Adipocyte (in vitro differentiated cells): ENCODE data around the gene CERT1.
A peak's percentile ranks its signal among the peaks of the same experiment; 100 is the strongest.

Experiments
- DNase-seq: peaks from one replicate; pipeline ENCODE4 v3.0.0-alpha.2; 2015; ENCODE audit warnings: low read depth
- H3K27me3 ChIP-seq: replicated peaks from 2 replicates; pipeline ENCODE4 v1.7.0; 2013; ENCODE audit warnings: mild to moderate bottlenecking, low read length, moderate library complexity; ENCODE audit not compliant: control insufficient read depth, insufficient read depth
- H3K36me3 ChIP-seq: 2 replicates; pipeline ENCODE4 v1.7.0; 2013; ENCODE audit warnings: low read length, mild to moderate bottlenecking, moderate library complexity; ENCODE audit not compliant: control insufficient read depth, insufficient read depth, severe bottlenecking
- H3K4me1 ChIP-seq: 2 replicates; pipeline ENCODE4 v1.7.0; 2013; ENCODE audit warnings: mild to moderate bottlenecking, low read length, moderate library complexity; ENCODE audit not compliant: control insufficient read depth, insufficient read depth
- H3K4me3 ChIP-seq: 2 replicates; pipeline ENCODE4 v1.7.0; 2013; ENCODE audit warnings: mild to moderate bottlenecking, low read length, moderate library complexity
- H3K9ac ChIP-seq: 2 replicates; pipeline ENCODE4 v1.7.0; 2013; ENCODE audit warnings: mild to moderate bottlenecking, low read length, moderate library complexity
- H3K9me3 ChIP-seq: 2 replicates; pipeline ENCODE4 v1.7.0; 2013; ENCODE audit warnings: mild to moderate bottlenecking, low read length, moderate library complexity; ENCODE audit not compliant: control insufficient read depth

Gene CERT1

GRCh38 chr5:75457161-75457560 is 54.3 kb downstream of the CERT1 start:
- H3K9me3 ChIP-seq: no peaks in the 10 kb centered on the region
- no peaks in the 10 kb centered on the region for H3K27me3 ChIP-seq
- H3K4me3 ChIP-seq: no peak overlapping the region
- DNase-seq: no peak
- H3K36me3 ChIP-seq: peaks cover 25% of the 10 kb centered on the region
- H3K4me1 ChIP-seq: no peaks in the 10 kb centered on the region
- H3K9ac ChIP-seq: no peak overlapping the region

- Histone ChIP-seq H3K9me3 (peaks cover 6% of the 10 kb centered on the region), H3K4me1 (no peaks in the 10 kb centered on the region), H3K36me3 (peaks cover 9% of the 10 kb centered on the region), H3K27me3 (no peaks in the 10 kb centered on the region), H3K4me3 (no peak overlapping the region), H3K9ac (no peak overlapping the region)
- no peak for DNase-seq
Measured at GRCh38 chr5:75450069-75450468, 61.4 kb downstream of the CERT1 start.

- peaks cover 11% of the 10 kb centered on the region for H3K9me3 ChIP-seq
- no peak for DNase-seq
- H3K9ac ChIP-seq: no peak overlapping the region
- no peaks in the 10 kb centered on the region for H3K4me1 ChIP-seq
- H3K27me3 ChIP-seq: no peaks in the 10 kb centered on the region
- peaks cover 6% of the 10 kb centered on the region for H3K36me3 ChIP-seq
- H3K4me3 ChIP-seq: no peak overlapping the region
Measured at GRCh38 chr5:75446068-75446467, 65.4 kb downstream of the CERT1 start.

DNA sequence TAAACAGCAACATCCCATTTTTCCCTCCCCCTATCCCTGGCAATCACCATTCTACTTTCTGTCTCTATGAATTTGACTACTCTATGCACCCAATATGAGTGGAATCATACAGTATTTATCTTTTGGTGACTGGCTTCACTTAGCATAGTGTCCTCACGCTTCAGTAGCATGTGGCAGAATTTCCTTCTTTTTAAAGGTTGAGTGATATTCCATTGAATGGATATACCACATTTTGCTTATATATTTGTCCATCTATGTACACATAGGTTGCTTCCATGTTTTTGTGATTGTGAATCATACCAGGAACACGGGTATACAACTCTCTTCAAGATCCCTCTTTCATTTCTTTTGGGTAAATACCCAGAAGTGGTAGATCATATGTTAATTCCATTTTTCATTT is 69.9 kb downstream of the CERT1 start:
- H3K36me3 ChIP-seq: peaks cover under 1% of the 10 kb centered on the region
- no peak overlapping the region for H3K4me3 ChIP-seq
- H3K27me3 ChIP-seq: no peaks in the 10 kb centered on the region
- H3K9ac ChIP-seq: no peak overlapping the region
- peaks cover 14% of the 10 kb centered on the region for H3K4me1 ChIP-seq
- H3K9me3 ChIP-seq: peaks cover 11% of the 10 kb centered on the region
- DNase-seq: no peak

GRCh38 chr5:75439276-75439675 is 72.2 kb downstream of the CERT1 start:
- Histone ChIP-seq H3K27me3 (no peaks in the 10 kb centered on the region), H3K36me3 (no peaks in the 10 kb centered on the region), H3K4me3 (no peak overlapping the region), H3K4me1 (peaks cover 20% of the 10 kb centered on the region), H3K9me3 (peaks cover 5% of the 10 kb centered on the region), H3K9ac (no peak overlapping the region)
- DNase-seq: no peak

- no peak for DNase-seq
- Histone ChIP-seq H3K9ac (no peak overlapping the region), H3K4me1 (peaks cover 20% of the 10 kb centered on the region), H3K27me3 (no peaks in the 10 kb centered on the region), H3K9me3 (peaks cover 5% of the 10 kb centered on the region), H3K4me3 (no peak overlapping the region), H3K36me3 (no peaks in the 10 kb centered on the region)
Measured at GRCh38 chr5:75438722-75439121, 72.7 kb downstream of the CERT1 start.

GRCh38 chr5:75435096-75435495 is 76.3 kb downstream of the CERT1 start:
- H3K36me3 ChIP-seq: no peaks in the 10 kb centered on the region
- no peaks in the 10 kb centered on the region for H3K27me3 ChIP-seq
- no peak overlapping the region for H3K9ac ChIP-seq
- peak; percentile 6 for DNase-seq
- peaks cover 20% of the 10 kb centered on the region for H3K4me1 ChIP-seq
- no peaks in the 10 kb centered on the region for H3K9me3 ChIP-seq
- no peak overlapping the region for H3K4me3 ChIP-seq

DNA sequence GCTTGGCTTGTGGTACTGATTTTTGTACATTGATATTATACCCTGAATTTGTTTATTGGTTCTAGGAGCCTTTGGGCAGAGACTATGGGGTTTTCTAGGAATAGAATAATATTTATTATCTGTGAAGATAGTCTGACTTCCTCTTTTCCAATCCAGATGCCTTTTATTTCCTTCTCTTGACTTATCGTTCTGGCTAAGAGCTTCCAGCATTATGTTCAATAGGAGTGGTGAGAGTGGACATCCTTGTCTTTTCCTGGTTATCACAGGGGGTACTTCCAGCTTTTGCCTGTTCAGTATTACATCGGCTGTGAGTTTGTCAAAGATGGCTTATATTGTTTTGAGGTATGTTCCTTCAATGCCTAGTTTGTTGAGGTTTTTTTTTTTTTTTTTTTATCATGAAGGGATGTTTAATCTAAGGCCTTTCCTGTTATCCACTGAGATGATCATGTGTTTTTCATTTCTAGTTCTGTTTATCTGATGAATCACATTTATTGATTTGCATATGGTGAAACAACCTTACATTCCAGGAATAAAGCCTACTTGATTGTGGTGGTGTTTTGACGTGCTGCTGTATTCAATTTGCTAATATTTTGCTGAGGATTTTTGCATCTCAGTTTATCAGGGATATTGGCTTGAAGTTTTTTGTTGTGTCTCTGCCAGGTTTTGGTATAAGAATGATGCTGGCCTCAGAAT is 77.5 kb downstream of the CERT1 start:
- Histone ChIP-seq H3K27me3 (no peaks in the 10 kb centered on the region), H3K4me1 (peaks cover 14% of the 10 kb centered on the region), H3K9ac (no peak overlapping the region), H3K4me3 (no peak overlapping the region), H3K9me3 (no peaks in the 10 kb centered on the region), H3K36me3 (no peaks in the 10 kb centered on the region)
- peak; percentile 10 for DNase-seq

- H3K4me3 ChIP-seq: no peak overlapping the region
- H3K36me3 ChIP-seq: peaks cover 74% of the 10 kb centered on the region
- no peak for DNase-seq
- H3K9me3 ChIP-seq: no peaks in the 10 kb centered on the region
- H3K4me1 ChIP-seq: no peaks in the 10 kb centered on the region
- H3K27me3 ChIP-seq: no peaks in the 10 kb centered on the region
- no peak overlapping the region for H3K9ac ChIP-seq
Measured at GRCh38 chr5:75414241-75414640, 97.2 kb downstream of the CERT1 start.

DNA sequence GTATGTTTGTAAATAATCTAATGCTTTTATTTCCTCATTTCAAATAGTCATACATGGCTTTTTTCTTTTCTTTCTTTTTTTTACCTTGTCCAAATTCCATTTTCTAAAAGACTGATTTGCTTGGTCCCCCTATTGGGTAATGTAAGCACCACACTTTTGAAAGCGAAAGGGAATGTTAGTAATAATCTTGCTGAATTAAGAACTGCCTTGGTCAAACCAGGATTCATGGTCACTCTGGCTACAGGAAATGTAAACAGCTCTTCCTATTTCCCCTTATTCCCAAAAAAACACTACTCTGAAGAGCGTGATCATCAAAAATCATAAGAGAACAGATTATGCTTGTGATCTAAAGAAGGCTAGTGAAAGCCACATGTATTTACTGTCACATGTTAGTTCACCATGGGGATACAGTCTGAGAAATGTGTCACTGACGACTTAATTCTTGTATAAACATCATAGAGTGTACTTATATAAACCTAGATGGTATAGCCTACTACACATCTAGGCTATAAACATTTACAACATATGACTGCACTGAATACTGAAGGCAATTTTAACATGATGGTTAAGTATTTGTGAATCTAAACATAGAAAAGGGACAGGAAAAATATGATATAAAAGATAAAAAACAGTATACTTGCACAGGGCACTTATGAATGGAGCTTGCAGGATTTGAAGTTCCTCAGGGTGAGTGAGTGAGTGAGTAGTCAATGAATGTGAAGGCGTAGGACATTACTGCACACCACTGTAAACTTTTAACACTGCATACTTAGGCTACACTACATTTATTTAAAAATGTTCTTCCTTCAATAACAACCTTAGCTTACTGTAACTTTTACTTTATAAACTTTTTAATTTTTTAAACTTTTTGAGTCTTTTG is 99.1 kb downstream of the CERT1 start:
- Histone ChIP-seq H3K27me3 (no peaks in the 10 kb centered on the region), H3K36me3 (peaks cover 63% of the 10 kb centered on the region), H3K4me3 (no peak overlapping the region), H3K4me1 (no peaks in the 10 kb centered on the region), H3K9me3 (no peaks in the 10 kb centered on the region), H3K9ac (no peak overlapping the region)
- DNase-seq: peak; percentile 69

GRCh38 chr5:75405296-75405695 is 106.1 kb downstream of the CERT1 start:
- no peaks in the 10 kb centered on the region for H3K4me1 ChIP-seq
- no peaks in the 10 kb centered on the region for H3K27me3 ChIP-seq
- no peak overlapping the region for H3K4me3 ChIP-seq
- peaks cover 68% of the 10 kb centered on the region for H3K36me3 ChIP-seq
- no peaks in the 10 kb centered on the region for H3K9me3 ChIP-seq
- no peak for DNase-seq
- H3K9ac ChIP-seq: no peak overlapping the region
